ENCODE results near the gene TBC1D32.
A peak's percentile ranks its signal among the peaks of the same experiment; 100 is the strongest.
"Not testable (repeated sequence)": the region's sequence is repeated elsewhere in the genome, so short reads cannot be mapped to it uniquely, and the experiment has no call there.

Gene TBC1D32

GRCh38 chr6:121338366-121338765 lies 4.1 kb upstream of the TBC1D32 start:
- H3K36me3 ChIP-seq (ENCODE audit: insufficient read depth, low read length), result no peaks in the 10 kb centered on the region
- no peak overlapping the region for H3K9ac ChIP-seq (ENCODE audit: low read depth, low read length, poor library complexity, severe bottlenecking)
- no peak overlapping the region for H3K4me2 ChIP-seq (ENCODE audit: low read depth, low read length, poor library complexity, severe bottlenecking)
- H3K9me2 ChIP-seq (replicated peaks; ENCODE audit: low read depth, low read length), result no peaks in the 10 kb centered on the region
- H3F3A ChIP-seq (ENCODE audit: low read depth), result no peaks in the 10 kb centered on the region
- H3K4me1 ChIP-seq (ENCODE audit: insufficient read depth, low read length, poor library complexity, severe bottlenecking), result peaks cover 5% of the 10 kb centered on the region
- H3K9me3 ChIP-seq (ENCODE audit: insufficient read depth, low read depth, low read length), result no peaks in the 10 kb centered on the region
- H2AFZ ChIP-seq (ENCODE audit: low read length), result no peak overlapping the region
- H3K4me3 ChIP-seq (ENCODE audit: low read length, poor library complexity, severe bottlenecking), result no peak overlapping the region
- no peaks in the 10 kb centered on the region for H3K27me3 ChIP-seq (ENCODE audit: insufficient read depth, low read length, poor library complexity, severe bottlenecking)
- TF ChIP-seq EZH2phosphoT487 (IDR thresholded peaks at IDR 0.05; ENCODE audit: borderline replicate concordance) (no peak), CTCF (conservative IDR thresholded peaks at IDR 0.05; ENCODE audit: low read length) (no peak)
- peaks cover 5% of the 10 kb centered on the region; the same call in 1 of the 2 replicates for H3K79me2 ChIP-seq (ENCODE audit: insufficient read depth, low read length)
- H4K20me1 ChIP-seq (ENCODE audit: insufficient read depth, low read length, poor library complexity, severe bottlenecking), result no peaks in the 10 kb centered on the region

- peak overlapping the region; percentile 81 for H3K9ac ChIP-seq (ENCODE audit: low read depth, low read length, poor library complexity, severe bottlenecking)
- no peaks in the 10 kb centered on the region for H3K36me3 ChIP-seq (ENCODE audit: insufficient read depth, low read length)
- no peaks in the 10 kb centered on the region for H3F3A ChIP-seq (ENCODE audit: low read depth)
- no peaks in the 10 kb centered on the region for H3K9me2 ChIP-seq (replicated peaks; ENCODE audit: low read depth, low read length)
- H2AFZ ChIP-seq (ENCODE audit: low read length), result peak overlapping the region; percentile 97
- peaks cover 30% of the 10 kb centered on the region for H3K4me1 ChIP-seq (ENCODE audit: insufficient read depth, low read length, poor library complexity, severe bottlenecking)
- TF ChIP-seq CTCF (conservative IDR thresholded peaks at IDR 0.05; ENCODE audit: low read length) (no peak), EZH2phosphoT487 (IDR thresholded peaks at IDR 0.05; ENCODE audit: borderline replicate concordance) (no peak)
- H4K20me1 ChIP-seq (ENCODE audit: insufficient read depth, low read length, poor library complexity, severe bottlenecking), result no peaks in the 10 kb centered on the region
- no peaks in the 10 kb centered on the region for H3K27me3 ChIP-seq (ENCODE audit: insufficient read depth, low read length, poor library complexity, severe bottlenecking)
- peak overlapping the region; percentile 81 for H3K4me3 ChIP-seq (ENCODE audit: low read length, poor library complexity, severe bottlenecking)
- H3K4me2 ChIP-seq (ENCODE audit: low read depth, low read length, poor library complexity, severe bottlenecking), result peak overlapping the region; percentile 86
- H3K79me2 ChIP-seq (ENCODE audit: insufficient read depth, low read length), result peaks cover 7% of the 10 kb centered on the region
- no peaks in the 10 kb centered on the region for H3K9me3 ChIP-seq (ENCODE audit: insufficient read depth, low read depth, low read length)
Measured at GRCh38 chr6:121335087-121336008, 1.1 kb upstream of the TBC1D32 start.

DNA sequence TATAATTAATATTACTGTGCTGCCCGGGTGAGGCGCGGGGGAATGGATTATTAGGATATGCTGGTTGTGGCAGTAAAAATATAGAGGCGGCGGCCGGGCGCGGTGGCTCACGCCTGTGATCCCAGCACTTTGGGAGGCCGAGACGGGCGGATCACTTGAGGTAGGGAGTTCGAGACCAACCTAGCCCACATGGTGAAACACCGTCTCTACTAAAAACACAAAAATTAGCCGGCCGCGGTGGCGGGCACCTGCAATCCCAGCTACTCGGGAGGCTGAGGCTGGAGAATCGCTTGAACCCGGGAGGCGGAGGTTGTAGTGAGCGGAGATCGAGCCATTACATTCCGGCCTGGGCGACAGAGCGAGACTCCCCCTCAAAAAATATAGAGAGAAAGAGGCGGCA lies 586 bp downstream of the TBC1D32 start:
- H3K4me3 ChIP-seq (ENCODE audit: low read length, poor library complexity, severe bottlenecking), result peak overlapping the region; percentile 81
- H3K9ac ChIP-seq (ENCODE audit: low read depth, low read length, poor library complexity, severe bottlenecking), result peak overlapping the region; percentile 81
- H3K79me2 ChIP-seq (ENCODE audit: insufficient read depth, low read length); H3K36me3 ChIP-seq (ENCODE audit: insufficient read depth, low read length); H4K20me1 ChIP-seq (ENCODE audit: insufficient read depth, low read length, poor library complexity, severe bottlenecking); H3K9me3 ChIP-seq (ENCODE audit: insufficient read depth, low read depth, low read length); H3F3A ChIP-seq (ENCODE audit: low read depth); H3K9me2 ChIP-seq (replicated peaks; ENCODE audit: low read depth, low read length); H3K27me3 ChIP-seq (ENCODE audit: insufficient read depth, low read length, poor library complexity, severe bottlenecking): not testable (repeated sequence)
- peak overlapping the region; percentile 97; the same call in 1 of the 2 replicates for H2AFZ ChIP-seq (ENCODE audit: low read length)
- peak overlapping the region; percentile 86 for H3K4me2 ChIP-seq (ENCODE audit: low read depth, low read length, poor library complexity, severe bottlenecking)
- H3K4me1 ChIP-seq (ENCODE audit: insufficient read depth, low read length, poor library complexity, severe bottlenecking), result peaks cover 34% of the 10 kb centered on the region

Data from Loucy (cell line).